ENCODE data around the gene GHRL. TPM values are rescaled to one million over a fixed set of nuclear protein-coding genes. Genes with fewer than 3 reads are reported as not detected.

GHRL gene
- total RNA-seq, 2 donors from 2014 or later = 0.54 to 3.0 TPM

- H3K27ac ChIP-seq = no peak overlapping the region
- no peaks in the 10 kb centered on the region for H3K9me3 ChIP-seq
- no peaks in the 10 kb centered on the region for H3K27me3 ChIP-seq (replicated peaks; ENCODE audit: insufficient read depth)
- H3K36me3 ChIP-seq = peaks cover 22% of the 10 kb centered on the region
- ATAC-seq (ENCODE audit: insufficient number of reproducible peaks, low FRiP score, low read depth) = no peak
- no peak overlapping the region for H3K4me3 ChIP-seq
- no peak for TF ChIP-seq CTCF (IDR thresholded peaks at IDR 0.05)
- DNase-seq (ENCODE audit: low spot score) = no peak
- H3K4me1 ChIP-seq (ENCODE audit: control insufficient read depth in 1 of 2, low read depth in 2 of 2) = peaks cover 0 to 16% of the 10 kb centered on the region in 2 donors
These were observed 32.5 kb downstream of the GHRL start for GRCh38 chr3:10260211-10260701.

- DNase-seq (ENCODE audit: low spot score) = no peak
- H3K36me3 ChIP-seq = peaks cover 22% of the 10 kb centered on the region
- no peak for ATAC-seq (ENCODE audit: insufficient number of reproducible peaks, low FRiP score, low read depth)
These were observed 32.9 kb downstream of the GHRL start for GRCh38 chr3:10259798-10260197.

GRCh38 chr3:10259036-10259435 lies 33.7 kb downstream of the GHRL start:
- DNase-seq (ENCODE audit: low spot score) = no peak
- H3K4me3 ChIP-seq = no peak overlapping the region
- no peak for TF ChIP-seq CTCF (IDR thresholded peaks at IDR 0.05)
- no peaks in the 10 kb centered on the region for H3K27me3 ChIP-seq (replicated peaks; ENCODE audit: insufficient read depth)
- peaks cover 26% of the 10 kb centered on the region for H3K36me3 ChIP-seq
- no peaks in the 10 kb centered on the region for H3K9me3 ChIP-seq
- no peak for ATAC-seq (ENCODE audit: insufficient number of reproducible peaks, low FRiP score, low read depth)
- no peak overlapping the region for H3K27ac ChIP-seq
- H3K4me1 ChIP-seq (ENCODE audit: control insufficient read depth in 1 of 2, low read depth in 2 of 2) = peaks cover 0 to 23% of the 10 kb centered on the region in 2 donors

More at GRCh38 chr3:10259798-10260197, 32.9 kb downstream of the GHRL start:
- no peak overlapping the region for H3K27ac ChIP-seq
- no peaks in the 10 kb centered on the region for H3K27me3 ChIP-seq (replicated peaks; ENCODE audit: insufficient read depth)
- no peak overlapping the region for H3K4me3 ChIP-seq
- H3K9me3 ChIP-seq = no peaks in the 10 kb centered on the region
- no peak for TF ChIP-seq CTCF (IDR thresholded peaks at IDR 0.05)
- H3K4me1 ChIP-seq (ENCODE audit: control insufficient read depth in 1 of 2, low read depth in 2 of 2) = peaks cover 0 to 16% of the 10 kb centered on the region in 2 donors

- TF ChIP-seq CTCF (IDR thresholded peaks at IDR 0.05) = no peak
- H3K4me1 ChIP-seq (ENCODE audit: control insufficient read depth in 1 of 2, low read depth in 2 of 2) = peaks cover 4 to 25% of the 10 kb centered on the region in 2 donors
- no peaks in the 10 kb centered on the region for H3K27me3 ChIP-seq (replicated peaks; ENCODE audit: insufficient read depth)
- H3K27ac ChIP-seq = no peak overlapping the region
- H3K4me3 ChIP-seq = no peak overlapping the region
- peaks cover 31% of the 10 kb centered on the region for H3K36me3 ChIP-seq
- ATAC-seq (ENCODE audit: insufficient number of reproducible peaks, low FRiP score, low read depth) = no peak
- DNase-seq (ENCODE audit: low spot score) = no peak
- H3K9me3 ChIP-seq = no peaks in the 10 kb centered on the region
These were observed 36.9 kb downstream of the GHRL start for GRCh38 chr3:10255835-10256234.

- no peak for ATAC-seq (ENCODE audit: insufficient number of reproducible peaks, low FRiP score, low read depth)
- H3K4me3 ChIP-seq = no peak overlapping the region
- DNase-seq (ENCODE audit: low spot score) = no peak
- H3K9me3 ChIP-seq = no peaks in the 10 kb centered on the region
- H3K36me3 ChIP-seq = peaks cover 17% of the 10 kb centered on the region
- H3K27ac ChIP-seq = no peak overlapping the region
- TF ChIP-seq CTCF (IDR thresholded peaks at IDR 0.05) = no peak
- H3K4me1 ChIP-seq (ENCODE audit: control insufficient read depth in 1 of 2, low read depth in 2 of 2) = peaks cover 16 to 42% of the 10 kb centered on the region in 2 donors
- no peaks in the 10 kb centered on the region for H3K27me3 ChIP-seq (replicated peaks; ENCODE audit: insufficient read depth)
These were observed 39.0 kb downstream of the GHRL start for GRCh38 chr3:10253731-10254130.
